Left colon (tissue), 2 donors: ENCODE results near the gene KLK6. TPM values are rescaled to one million over a fixed set of nuclear protein-coding genes. Genes with fewer than 3 reads are reported as not detected.

ENCODE experiments used
- ATAC-seq: fragments of 200-7000 bp; cut with Tn5 transposase; one replicate; pipeline ENCODE4 v1.9.1; 2020; ENCODE audit warnings: mild to moderate bottlenecking, moderate library complexity
- DNase-seq, 2 donors: peaks; one replicate each; pipeline ENCODE4 v3.0.0-alpha.2; 2020
- intact Hi-C, 2 donors: fragments of 100-400 bp; cut with DNase I in 1 of 2; cut with micrococcal nuclease in 1 of 2; formaldehyde crosslinking; loops; one replicate each; pipeline versions ENCODE4 v1.11.2 to v1.14.0; 2022; cut with DNase I, micrococcal nuclease
- long read RNA-seq: library from polyadenylated mRNA; unstranded; transcript quantifications from one replicate; pipeline ENCODE4 v2.0.0, GENCODE V29; 2021
- total RNA-seq, 2 donors: library from RNA; stranded (reverse); fragmentation: NEBNext Ultra II Directional; extraction: Animal tissue kit (Norgen Biotek cat#: 25700); gene quantifications; one replicate each; pipeline ENCODE4 v1.2.1, GENCODE V29; 2021
- donor health status: DM: no; HTN: no; CAD: no.
- donor health status: DM: yes; HTN: yes; CAD: no.

The KLK6 gene
- total RNA-seq = not detected
- long read RNA-seq = 0 reads

- intact Hi-C loops = no loop called here
- no peak for ATAC-seq
Measured at GRCh38 chr19:50969413-50969760, at the start of gene KLK6. Gene KLK6, minus strand, starts transcription at chr19:50969591. Its CDS starts 1,487 bp downstream, at chr19:50968104.

GRCh38 chr19:51018745-51019543, 49.6 kb upstream of the KLK6 start:
- intact Hi-C loops = no loop called here
- no peak for DNase-seq
- ATAC-seq = no peak

More at GRCh38 chr19:50969413-50969760, at the start of gene KLK6:
- DNase-seq = no peak

- intact Hi-C loops = no loop called here
Measured at GRCh38 chr19:51016798-51017683, 47.6 kb upstream of the KLK6 start.

GRCh38 chr19:51015691-51016267, 46.4 kb upstream of the KLK6 start:
- intact Hi-C loops = no loop called here
- no peak for ATAC-seq

More at GRCh38 chr19:51016798-51017683, 47.6 kb upstream of the KLK6 start:
- DNase-seq = peak in 1 of 2 donors; percentile 56
- peak; percentile 71 for ATAC-seq

GRCh38 chr19:51014242-51014641, 44.9 kb upstream of the KLK6 start:
- DNase-seq (no peak), ATAC-seq (no peak)
- intact Hi-C loops = no loop called here

More at GRCh38 chr19:51015691-51016267, 46.4 kb upstream of the KLK6 start:
- no peak for DNase-seq

GRCh38 chr19:51012661-51013190, 43.3 kb upstream of the KLK6 start:
- DNase-seq (no peak), ATAC-seq (no peak)
- intact Hi-C loops = no loop called here

- ATAC-seq = no peak
- no peak for DNase-seq
- intact Hi-C loops = no loop called here
Measured at GRCh38 chr19:51010066-51010795, 40.8 kb upstream of the KLK6 start.

GRCh38 chr19:51009061-51009891, 39.9 kb upstream of the KLK6 start:
- intact Hi-C loops = no loop called here
- DNase-seq (no peak), ATAC-seq (no peak)

GRCh38 chr19:51007488-51007887, 38.1 kb upstream of the KLK6 start:
- intact Hi-C loops = no loop called here
- ATAC-seq (no peak), DNase-seq (no peak)

GRCh38 chr19:51006406-51006805, 37.0 kb upstream of the KLK6 start:
- intact Hi-C loops = no loop called here
- no peak for ATAC-seq
- DNase-seq = no peak

- intact Hi-C loops = no loop called here
- ATAC-seq = no peak
- no peak for DNase-seq
Measured at GRCh38 chr19:51005248-51005647, 35.9 kb upstream of the KLK6 start.

- DNase-seq (no peak), ATAC-seq (no peak)
- intact Hi-C loops = no loop called here
Measured at GRCh38 chr19:51003316-51003715, 33.9 kb upstream of the KLK6 start.

- DNase-seq (peak in 1 of 2 donors; percentile 24), ATAC-seq (no peak)
- intact Hi-C loops = no loop called here
Measured at GRCh38 chr19:51002542-51003311, 33.3 kb upstream of the KLK6 start.

GRCh38 chr19:51002089-51002532, 32.7 kb upstream of the KLK6 start:
- ATAC-seq (no peak), DNase-seq (no peak)
- intact Hi-C loops = no loop called here

- DNase-seq = no peak
- intact Hi-C loops = no loop called here
- ATAC-seq = no peak
Measured at GRCh38 chr19:51001515-51001914, 32.1 kb upstream of the KLK6 start, which contains the start of gene KLK8. Gene KLK8, minus strand, starts transcription at chr19:51001604. Its CDS starts 437 bp downstream, at chr19:51001167.

GRCh38 chr19:51000981-51001380, 31.6 kb upstream of the KLK6 start:
- ATAC-seq = no peak
- DNase-seq = no peak
- intact Hi-C loops = no loop called here

- intact Hi-C loops = no loop called here
- no peak for ATAC-seq
- no peak for DNase-seq
Measured at GRCh38 chr19:51000426-51000825, 31.0 kb upstream of the KLK6 start.
